ENCODE measurements around the gene SBNO2. TPM values are rescaled to one million over a fixed set of nuclear protein-coding genes. Genes with fewer than 3 reads are reported as not detected.
"Not testable (repeated sequence)": the region's sequence is repeated elsewhere in the genome, so short reads cannot be mapped to it uniquely, and the experiment has no call there.

The SBNO2 gene
- total RNA-seq, 1 donor from 2014 or later, result 14.8 TPM

DNA sequence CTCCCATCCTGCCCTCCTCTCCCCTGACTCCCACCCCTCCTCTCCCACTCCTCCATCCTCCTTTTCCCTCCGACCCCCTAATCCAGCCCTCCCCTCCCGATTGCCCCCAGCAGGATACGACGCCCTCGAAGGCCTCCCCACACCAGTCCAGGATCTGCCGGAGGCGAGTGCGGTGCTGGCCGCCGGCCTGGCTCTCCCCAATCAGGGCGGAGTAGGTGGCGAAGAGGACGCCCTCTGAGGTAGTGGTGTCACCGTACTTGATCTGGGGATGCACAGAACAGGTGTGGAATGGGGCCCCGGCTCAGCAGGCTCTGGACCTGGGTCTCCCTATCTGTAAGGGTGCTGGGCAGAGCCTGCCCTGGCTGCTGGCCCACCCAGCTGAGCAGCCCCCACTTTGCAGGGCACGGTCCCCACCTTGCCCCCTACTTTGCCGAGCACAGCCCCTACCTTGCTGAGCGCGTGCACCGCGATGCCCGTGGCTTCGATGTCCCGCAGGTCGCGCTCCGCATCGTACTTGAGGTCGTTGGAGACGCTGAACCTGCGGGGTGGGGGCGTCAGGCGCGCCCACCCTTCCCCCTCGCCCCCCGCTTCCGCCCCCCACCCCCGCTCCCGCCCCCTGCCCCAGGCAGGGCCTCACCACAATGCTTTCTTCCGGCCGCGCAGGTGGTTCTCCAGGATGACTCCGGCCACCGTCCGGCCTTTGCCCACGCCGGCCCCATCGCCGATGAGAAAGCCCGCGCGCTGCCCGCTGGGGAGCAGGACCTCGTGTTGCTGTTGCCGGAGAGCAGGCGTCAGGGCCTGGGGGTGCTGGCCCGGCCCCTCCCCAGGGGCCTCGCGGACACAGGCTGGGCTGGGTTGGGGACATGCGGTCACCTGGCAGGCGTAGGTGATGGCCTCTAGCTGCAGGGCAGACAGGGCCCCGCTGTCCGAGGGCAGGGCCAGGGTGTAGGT lies 51.8 kb downstream of the SBNO2 start:
- DNase-seq (ENCODE audit: low read depth in 2 of 2), result no peak

DNA sequence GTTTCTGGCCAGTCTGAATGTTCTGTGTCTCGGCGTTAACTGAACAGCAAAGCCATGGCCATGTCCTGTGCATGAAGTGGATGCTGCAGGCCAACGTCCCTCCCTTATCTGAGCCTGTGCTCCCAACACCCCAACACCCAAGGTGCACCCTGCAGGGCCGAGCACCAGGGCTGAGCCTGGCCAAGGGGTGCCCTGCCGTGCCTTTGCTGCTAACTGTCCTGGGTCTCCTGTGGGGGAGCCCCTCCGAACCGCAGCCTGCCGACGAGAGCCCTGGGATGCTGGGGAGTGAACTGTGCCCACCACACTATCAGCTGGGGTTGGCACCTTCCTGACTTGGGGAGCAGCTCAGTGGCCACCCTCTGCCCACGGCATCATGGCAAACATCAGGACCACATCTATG lies 52.7 kb downstream of the SBNO2 start:
- no peak for DNase-seq (ENCODE audit: low read depth in 2 of 2)

- no peak for DNase-seq (ENCODE audit: low read depth in 2 of 2)
These were observed 54.4 kb downstream of the SBNO2 start for GRCh38 chr19:1119475-1120217.

DNA sequence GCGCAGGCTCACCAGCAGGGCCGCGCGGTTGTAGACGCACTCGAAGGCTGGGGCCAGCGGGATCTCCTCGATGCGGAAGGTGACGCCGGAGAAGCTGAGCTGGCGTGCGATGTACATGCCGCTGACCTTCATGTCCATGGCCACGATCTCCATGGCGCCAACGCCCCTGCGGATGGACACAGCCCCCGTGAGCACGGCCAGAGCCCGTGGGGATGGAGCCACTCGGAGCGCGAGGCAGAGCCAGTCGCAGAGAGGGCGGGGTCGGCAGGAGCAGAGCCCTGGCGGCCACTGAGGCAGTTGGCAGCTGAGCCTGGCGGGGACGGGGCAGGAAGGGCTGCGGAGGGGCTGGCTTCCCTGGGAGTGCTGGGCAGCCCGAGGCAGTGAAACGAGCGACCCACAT lies 55.1 kb downstream of the SBNO2 start:
- DNase-seq (ENCODE audit: low read depth in 2 of 2), result no peak

- no peak for DNase-seq (ENCODE audit: low read depth in 2 of 2)
These were observed 56.4 kb downstream of the SBNO2 start for GRCh38 chr19:1117654-1118053.

- no peak for DNase-seq (ENCODE audit: low read depth in 2 of 2)
These were observed 57.1 kb downstream of the SBNO2 start for GRCh38 chr19:1116726-1117581.

GRCh38 chr19:1115646-1116420 lies 58.2 kb downstream of the SBNO2 start:
- no peak for DNase-seq (ENCODE audit: low read depth in 2 of 2)

GRCh38 chr19:1114728-1115127 lies 59.3 kb downstream of the SBNO2 start:
- DNase-seq (ENCODE audit: low read depth in 2 of 2), result not testable (repeated sequence)

- no peak for DNase-seq (ENCODE audit: low read depth in 2 of 2)
These were observed 60.0 kb downstream of the SBNO2 start for GRCh38 chr19:1113986-1114483.

DNA sequence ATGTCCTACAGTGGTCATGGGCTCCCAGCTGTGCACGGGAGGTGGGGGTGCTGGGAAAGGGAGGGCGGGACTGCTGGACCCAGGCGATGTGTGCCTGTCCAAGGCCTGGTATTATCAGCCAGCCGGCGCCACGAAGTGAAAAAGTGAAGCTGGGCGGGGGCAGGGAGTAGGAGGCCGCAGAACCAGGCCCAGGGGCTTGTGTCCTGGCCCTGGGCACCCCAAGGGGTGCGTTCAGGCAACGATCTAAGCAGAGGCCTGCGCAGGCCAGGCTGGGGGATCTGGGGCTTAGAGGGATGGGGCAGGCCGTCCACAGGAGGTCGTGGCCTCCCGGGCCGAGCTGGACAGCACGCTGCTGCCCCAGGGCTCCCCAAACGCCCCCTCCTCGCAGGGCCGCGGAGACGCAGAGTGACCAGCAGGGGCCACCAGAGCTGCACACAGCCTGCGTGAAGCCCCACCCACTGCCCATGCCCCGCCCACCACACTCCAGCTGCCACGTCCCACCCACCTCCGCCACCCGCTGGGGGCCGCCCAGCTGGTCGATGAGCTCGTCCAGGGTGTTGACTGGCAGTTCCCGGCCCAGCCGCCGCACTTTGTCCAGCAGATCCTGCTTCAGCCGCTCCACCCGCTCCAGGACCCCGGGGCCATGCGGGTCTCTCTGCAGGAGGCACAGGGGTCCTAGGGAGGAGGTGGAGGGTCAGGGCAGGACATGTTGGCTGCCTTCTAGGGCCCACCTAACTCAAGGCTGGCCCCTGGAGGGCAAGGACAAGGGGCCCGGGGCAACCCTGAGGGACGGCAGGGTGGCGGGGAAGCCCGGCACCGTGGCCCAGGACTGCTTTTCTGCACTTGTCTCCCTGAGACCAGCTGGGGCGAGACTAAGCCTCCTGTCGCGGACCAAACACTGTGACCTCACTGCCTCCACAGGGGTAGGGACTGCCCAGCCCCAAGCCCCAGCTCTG lies 60.8 kb downstream of the SBNO2 start:
- peak; percentile 88 to 97 for DNase-seq (ENCODE audit: low read depth in 2 of 2)

DNA sequence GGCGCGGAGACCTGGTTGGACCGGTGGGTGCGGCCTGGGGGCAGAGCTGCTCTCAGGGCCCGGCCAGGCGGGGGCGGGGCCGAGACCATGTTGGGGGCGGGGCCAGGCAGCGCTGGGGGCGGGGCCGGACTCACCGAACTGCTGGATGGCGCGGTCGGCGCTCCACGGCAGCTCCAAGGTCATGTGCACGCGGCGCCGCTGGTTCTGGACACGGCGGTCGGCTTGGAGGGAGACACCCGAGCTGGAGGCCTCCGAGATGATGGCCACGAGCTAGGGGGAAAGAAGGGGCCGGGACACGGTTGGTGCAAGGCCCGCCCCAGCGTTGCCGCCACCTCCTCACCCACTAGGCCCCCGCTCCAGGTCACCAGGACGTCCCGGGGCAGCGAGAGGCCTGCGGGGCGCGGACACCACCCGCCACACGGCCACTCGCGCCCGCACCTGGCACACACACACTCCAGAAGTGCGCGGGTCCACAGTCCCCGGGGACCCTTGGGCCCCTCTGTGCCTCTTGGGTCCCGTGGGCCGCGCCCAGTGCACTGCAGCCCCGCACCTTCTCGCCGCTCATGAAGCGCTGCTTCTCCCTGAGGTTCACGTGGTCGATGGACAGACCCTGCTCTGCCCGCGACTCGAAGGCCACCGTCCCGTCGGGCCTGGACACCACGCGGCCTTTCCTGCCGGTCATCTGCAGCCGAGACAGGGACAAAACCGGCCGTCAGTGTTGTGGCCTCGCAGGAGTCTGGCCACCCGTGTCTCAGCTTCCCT lies 61.6 kb downstream of the SBNO2 start:
- DNase-seq (ENCODE audit: low read depth in 2 of 2), result no peak

DNA sequence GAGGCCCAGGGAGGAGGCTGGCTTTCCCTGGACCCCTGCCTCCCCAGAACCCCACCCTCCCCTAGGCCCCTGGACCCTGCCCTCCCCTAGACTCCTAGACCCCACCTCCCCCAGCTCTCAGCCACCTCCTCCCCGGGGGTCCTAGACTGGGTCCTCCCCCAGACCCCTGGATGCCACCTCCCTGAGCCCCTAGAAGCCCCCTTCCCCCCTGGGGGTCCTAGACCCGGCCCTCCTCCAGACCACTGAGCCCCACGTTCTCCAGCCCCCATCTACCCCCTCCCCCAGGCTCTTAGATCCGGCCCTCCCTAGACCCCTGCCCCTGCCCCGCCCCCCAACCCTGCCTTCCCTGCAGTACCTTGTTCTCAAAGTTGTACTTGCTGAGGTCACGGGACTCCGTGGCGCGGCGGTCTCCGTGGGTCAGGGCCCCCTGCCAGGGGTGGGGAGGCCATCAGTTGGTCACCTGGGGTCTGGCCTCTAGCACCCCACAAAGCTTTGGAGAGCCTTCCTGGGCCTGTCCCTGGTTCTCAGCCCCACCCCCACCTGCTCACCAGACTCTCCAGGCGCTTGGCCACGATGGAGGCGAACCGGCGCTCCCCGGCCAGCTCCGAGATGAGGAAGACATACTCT lies 62.3 kb downstream of the SBNO2 start:
- no peak for DNase-seq (ENCODE audit: low read depth in 2 of 2)

DNA sequence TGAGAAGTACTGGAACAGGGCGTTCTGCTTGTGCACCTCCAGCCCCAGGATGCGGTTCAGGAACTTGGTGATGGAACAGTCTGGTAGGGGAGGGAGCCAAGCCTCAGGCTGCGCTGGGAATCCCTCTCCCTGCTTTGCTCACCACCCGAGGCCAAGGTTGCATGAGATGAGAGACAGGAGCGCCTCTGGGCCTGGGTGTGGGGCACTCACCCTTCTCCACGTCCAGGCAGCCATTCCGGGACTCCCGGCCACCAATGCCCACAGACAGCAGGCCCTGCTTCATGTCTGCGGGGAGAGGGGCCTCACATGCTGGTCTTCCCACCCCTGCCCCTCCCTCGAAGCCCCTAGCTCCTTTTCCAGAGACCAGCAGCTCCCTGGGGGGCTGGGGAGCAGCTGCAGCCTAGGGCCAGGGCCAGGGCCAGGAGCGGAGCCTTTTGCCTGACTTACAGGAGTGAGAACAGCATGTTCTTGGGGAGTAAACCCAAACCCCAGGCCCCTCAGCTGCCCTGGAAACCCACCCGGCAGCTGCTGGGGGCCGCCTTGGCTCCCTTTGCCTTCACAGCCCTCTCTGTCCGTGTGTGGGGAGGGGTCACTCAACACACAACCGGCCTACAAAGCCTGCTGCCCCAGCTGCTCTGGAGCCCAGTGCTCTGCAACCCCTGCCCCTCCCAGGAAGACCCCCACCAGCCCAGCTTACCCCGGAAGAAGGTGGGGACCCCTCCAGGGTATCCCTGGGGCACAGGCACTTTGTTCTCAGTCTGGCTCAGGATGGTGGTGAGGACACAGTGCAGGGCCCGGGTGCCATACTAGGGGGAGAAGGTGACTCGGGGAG lies 63.0 kb downstream of the SBNO2 start:
- DNase-seq (ENCODE audit: low read depth in 2 of 2), result no peak

DNA sequence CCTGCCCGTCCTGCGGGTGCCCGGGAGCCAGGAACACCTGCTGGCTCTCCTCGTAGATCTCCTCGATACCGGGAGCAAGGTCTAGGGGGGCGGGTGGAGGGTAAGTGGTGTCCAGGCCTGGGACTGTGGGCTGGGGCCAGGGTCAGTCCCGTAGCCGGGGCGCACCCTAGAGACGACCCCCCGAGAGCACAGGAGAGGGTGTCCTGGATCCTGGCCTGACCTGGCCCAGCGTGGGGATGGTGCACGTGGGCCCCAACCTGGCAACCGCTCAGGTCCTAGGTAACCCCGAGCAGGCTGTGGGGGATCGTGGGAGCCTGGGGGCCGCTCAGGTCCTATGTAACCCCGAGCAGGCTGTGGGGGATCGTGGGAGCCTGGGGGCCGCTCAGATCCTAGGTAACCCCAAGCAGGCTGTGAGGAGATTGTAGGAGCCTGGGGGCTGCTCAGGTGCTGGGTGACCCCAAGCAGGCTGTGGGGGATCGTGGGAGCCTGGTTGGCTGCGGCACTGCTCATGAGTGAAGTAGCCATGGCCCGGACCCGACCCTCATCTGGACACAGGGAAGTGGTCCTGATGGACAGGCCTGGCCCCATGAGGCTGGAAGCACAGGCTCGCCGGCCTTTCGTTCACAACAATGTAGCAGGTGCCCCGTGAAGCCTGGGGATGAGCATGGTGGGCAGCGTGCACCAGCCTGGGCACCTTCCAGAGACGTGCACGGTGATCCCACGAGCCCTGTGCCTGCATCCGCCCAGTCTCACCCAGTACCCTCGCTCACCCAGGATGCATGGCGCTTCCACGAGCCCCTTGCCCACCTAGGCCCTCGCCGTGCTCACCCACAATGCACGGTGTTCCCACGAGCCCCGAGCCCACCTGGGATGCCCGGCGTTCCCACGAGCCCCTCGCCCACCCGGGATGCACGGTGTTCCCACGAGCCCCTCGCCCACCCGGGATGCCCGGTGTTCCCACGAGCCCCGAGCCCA lies 64.1 kb downstream of the SBNO2 start:
- DNase-seq (ENCODE audit: low read depth in 2 of 2), result no peak

- no peak for DNase-seq (ENCODE audit: low read depth in 2 of 2)
These were observed 65.0 kb downstream of the SBNO2 start for GRCh38 chr19:1109032-1109551.

All from dermis microvascular lymphatic vessel endothelial cell (primary cell).